Stomach (tissue), 9 donors: ENCODE measurements around the gene CCDC158. TPM values are rescaled to one million over a fixed set of nuclear protein-coding genes. Genes with fewer than 3 reads are reported as not detected.

ENCODE experiments used
- DNase-seq, 2 donors: peaks; one replicate each; pipeline versions ENCODE4 v3.0.0 to v3.0.0-alpha.2; 2013 to 2019
- H3K27ac ChIP-seq, 5 donors: fragments of 200-600 bp in 4 of 5; sonication (generic) in 4 of 5; one replicate each; pipeline ENCODE4 v1.5.1; 2013 to 2019; ENCODE audit warnings: mild to moderate bottlenecking in 1 of 5, moderate library complexity in 1 of 5
- H3K27me3 ChIP-seq, 3 donors: fragments of 200-600 bp; sonication (generic); one replicate each; pipeline ENCODE4 v1.5.1; 2017 to 2019; ENCODE audit warnings: mixed run types in 1 of 3
- H3K36me3 ChIP-seq, 4 donors: fragments of 200-600 bp; sonication (generic); 1 replicate in 3 of 4; 2 replicates in 1 of 4; pipeline ENCODE4 v1.5.1; 2016 to 2019
- H3K4me1 ChIP-seq, 4 donors: fragments of 200-600 bp; sonication (generic); one replicate each; pipeline ENCODE4 v1.5.1; 2016 to 2019
- H3K4me3 ChIP-seq, 4 donors: fragments of 200-600 bp; sonication (generic) in 3 of 4; one replicate each; pipeline ENCODE4 v1.5.1; 2016 to 2019; ENCODE audit warnings: mild to moderate bottlenecking in 1 of 4
- H3K9me3 ChIP-seq, 4 donors: fragments of 200-600 bp; sonication (generic); one replicate each; pipeline ENCODE4 v1.5.1; 2016 to 2019
- CTCF ChIP-seq, 7 experiments: fragments of 450-650 bp in 4 of 7; fragments of 200-600 bp in 3 of 7; sonication (generic) in 3 of 7; IDR thresholded peaks; one replicate each; pipeline ENCODE4 v1.5.1; 2016 to 2019; ENCODE audit warnings: antibody characterized with exemption in 7 of 7, control low read depth in 2 of 7, mild to moderate bottlenecking in 1 of 7
- EP300 ChIP-seq: sonication (generic); formaldehyde crosslinking; IDR thresholded peaks from one replicate; pipeline ENCODE4 v1.6.1; 2017; ENCODE audit warnings: antibody characterized with exemption
- POLR2A ChIP-seq, 4 donors: fragments of 450-650 bp; IDR thresholded peaks; one replicate each; pipeline ENCODE4 v1.6.1; 2016; ENCODE audit warnings: antibody characterized with exemption in 4 of 4, control low read depth in 2 of 4, mild to moderate bottlenecking in 1 of 4, moderate library complexity in 1 of 4
- POLR2AphosphoS5 ChIP-seq, 3 donors: sonication (generic); formaldehyde crosslinking; IDR thresholded peaks; one replicate each; pipeline ENCODE4 v1.6.1; 2016; ENCODE audit warnings: antibody characterized with exemption in 3 of 3
- WGBS, 5 donors: extraction: QIAGEN DNeasy Blood & Tissue Kit in 3 of 5; methylation state at CpG; one replicate each; pipeline versions ENCODE4 v1.1.5 to v1.1.7; 2013 to 2018; 5-methylcytosine and 5-hydroxymethylcytosine counted together
- intact Hi-C: fragments of 100-400 bp; cut with DNase I; formaldehyde crosslinking; loops from one replicate; pipeline ENCODE4 v1.15.1; 2023; ENCODE audit warnings: low total_unique reads
- polyA plus RNA-seq, 3 donors: library from polyadenylated mRNA; stranded (reverse); fragments of 200-250 nt; gene quantifications; one replicate each; pipeline ENCODE4 v1.2.3, GENCODE V29; 2013
- total RNA-seq, 5 donors: library from RNA; depleted of rRNA; stranded (reverse); fragments of >200 nt; gene quantifications; one replicate each; pipeline versions ENCODE4 v1.1.0 to v1.2.3, GENCODE V29; 2014 to 2016
- donor health status: healthy with polysubstance abuse.
- donor health status: Bipolar disorder and iron deficiency.
- donor health status: healthy.

The CCDC158 gene
- total and polyA plus RNA-seq, 8 donors = 0.73 TPM; not detected in 7

GRCh38 chr4:76377911-76378310 is 43.0 kb downstream of the CCDC158 start:
- no peaks in the 10 kb centered on the region for H3K36me3 ChIP-seq
- H3K27ac ChIP-seq = no peak overlapping the region
- peak; percentile 56 to 72 for DNase-seq
- intact Hi-C loops = no loop called here
- WGBS, 5 donors = 13 to 36% (median 21%) methylated on average over 5 of the region's 5 CpGs
- TF ChIP-seq POLR2A (IDR thresholded peaks at IDR 0.05) (no peak), EP300 (no peak), POLR2AphosphoS5 (IDR thresholded peaks at IDR 0.05) (peak in 1 of 3 donors; percentile 48), CTCF (IDR thresholded peaks at IDR 0.05) (peak in 5 of 7 experiments; percentile 45 to 64 (median 55))
- no peaks in the 10 kb centered on the region for H3K27me3 ChIP-seq
- H3K9me3 ChIP-seq = peaks cover 0 to 7% (median 0%) of the 10 kb centered on the region in 4 donors
- H3K4me3 ChIP-seq = no peak overlapping the region
- H3K4me1 ChIP-seq = peaks cover 10 to 34% (median 15%) of the 10 kb centered on the region in 4 donors

GRCh38 chr4:76377481-76377901 is 43.5 kb downstream of the CCDC158 start:
- Histone ChIP-seq H3K36me3 (no peaks in the 10 kb centered on the region), H3K27me3 (no peaks in the 10 kb centered on the region), H3K9me3 (peaks cover 0 to 7% (median 0%) of the 10 kb centered on the region in 4 donors), H3K27ac (no peak overlapping the region), H3K4me1 (peaks cover 10 to 34% (median 15%) of the 10 kb centered on the region in 4 donors), H3K4me3 (no peak overlapping the region)
- DNase-seq = peak in 1 of 2 donors; percentile 10
- intact Hi-C loops = no loop called here
- TF ChIP-seq POLR2A (IDR thresholded peaks at IDR 0.05) = no peak
- no peak for TF ChIP-seq POLR2AphosphoS5 (IDR thresholded peaks at IDR 0.05)
- TF ChIP-seq EP300 = no peak
- WGBS, 5 donors = 32 to 56% (median 50%) methylated on average over 4 of the region's 4 CpGs

GRCh38 chr4:76376534-76376933 is 44.4 kb downstream of the CCDC158 start:
- 51 to 71% (median 58%) methylated on average over 1 of the region's 1 CpG for WGBS, 5 donors
- Histone ChIP-seq H3K36me3 (no peaks in the 10 kb centered on the region), H3K4me3 (no peak overlapping the region), H3K9me3 (peaks cover 0 to 7% (median 0%) of the 10 kb centered on the region in 4 donors), H3K27ac (no peak overlapping the region), H3K27me3 (no peaks in the 10 kb centered on the region), H3K4me1 (peaks cover 10 to 34% (median 15%) of the 10 kb centered on the region in 4 donors)
- peak in 1 of 2 donors; percentile 28 for DNase-seq
- TF ChIP-seq EP300 (no peak), POLR2A (IDR thresholded peaks at IDR 0.05) (no peak), CTCF (IDR thresholded peaks at IDR 0.05) (no peak), POLR2AphosphoS5 (IDR thresholded peaks at IDR 0.05) (no peak)
- intact Hi-C loops = no loop called here

GRCh38 chr4:76375703-76376102 is 45.2 kb downstream of the CCDC158 start:
- WGBS, 5 donors = 89 to 96% (median 95%) methylated on average over 1 of the region's 1 CpG
- Histone ChIP-seq H3K9me3 (peaks cover 0 to 1% (median 0%) of the 10 kb centered on the region in 4 donors), H3K4me3 (no peak overlapping the region), H3K27me3 (no peaks in the 10 kb centered on the region), H3K4me1 (peaks cover 10 to 34% (median 15%) of the 10 kb centered on the region in 4 donors), H3K27ac (no peak overlapping the region), H3K36me3 (no peaks in the 10 kb centered on the region)
- no peak for TF ChIP-seq POLR2AphosphoS5 (IDR thresholded peaks at IDR 0.05)
- no peak for TF ChIP-seq EP300
- no peak for DNase-seq
- intact Hi-C loops = no loop called here

- Histone ChIP-seq H3K36me3 (no peaks in the 10 kb centered on the region), H3K4me3 (no peak overlapping the region), H3K27ac (no peak overlapping the region), H3K9me3 (no peaks in the 10 kb centered on the region), H3K4me1 (peaks cover 10 to 34% (median 15%) of the 10 kb centered on the region in 4 donors), H3K27me3 (no peaks in the 10 kb centered on the region)
- WGBS, 5 donors = 3 to 18% (median 6%) methylated on average over 1 of the region's 1 CpG
- intact Hi-C loops = no loop called here
- DNase-seq = no peak
- TF ChIP-seq CTCF (IDR thresholded peaks at IDR 0.05) = no peak
- TF ChIP-seq POLR2A (IDR thresholded peaks at IDR 0.05) = no peak
- TF ChIP-seq EP300 = no peak
- no peak for TF ChIP-seq POLR2AphosphoS5 (IDR thresholded peaks at IDR 0.05)
Observed at GRCh38 chr4:76374798-76375197, 46.1 kb downstream of the CCDC158 start.
